ENCODE measurements around the gene HEPN1. TPM values are rescaled to one million over a fixed set of nuclear protein-coding genes. Genes with fewer than 3 reads are reported as not detected.

The HEPN1 gene
- total RNA-seq, 1 experiment from 2014 or later: not detected

GRCh38 chr11:124872280-124872679 is 46.8 kb upstream of the HEPN1 start:
- H3K27me3 Mint-ChIP-seq (ENCODE audit: low read depth): peaks cover 89% of the 10 kb centered on the region
- no peak overlapping the region for H3K4me3 Mint-ChIP-seq
- ChIA-PET CTCF (interaction anchor here (0.6 to 1.5 kb wide), 5 partner anchors 27 to 126 kb away, joined by 3 to 4 read pairs (median 3); no protein-coding TSS in a partner anchor), POLR2A (no interaction called here)
- H3K36me3 Mint-ChIP-seq: no peaks in the 10 kb centered on the region
- H3K4me1 Mint-ChIP-seq: peaks cover 21% of the 10 kb centered on the region
- H3K9me3 Mint-ChIP-seq: no peaks in the 10 kb centered on the region
- DNase-seq (ENCODE audit: low spot score) (no peak), ATAC-seq (no peak)
- no peak for TF ChIP-seq E2F1 (CRISPR knock-in tag; IDR thresholded peaks at IDR 0.05)
- TF ChIP-seq JAZF1 (CRISPR knock-in tag; IDR thresholded peaks at IDR 0.05): no peak
- no peak for TF ChIP-seq CBFB (CRISPR knock-in tag; IDR thresholded peaks at IDR 0.05; ENCODE audit: low read depth)
- no peak for TF ChIP-seq ZBTB21 (CRISPR knock-in tag; IDR thresholded peaks at IDR 0.05; ENCODE audit: borderline replicate concordance)
- TF ChIP-seq ATF1 (CRISPR knock-in tag; IDR thresholded peaks at IDR 0.05): no peak
- H3K27ac Mint-ChIP-seq: no peak overlapping the region

GRCh38 chr11:124872741-124873140 is 46.3 kb upstream of the HEPN1 start:
- DNase-seq (ENCODE audit: low spot score) (peak; percentile 47), ATAC-seq (peak; percentile 25)
- peaks cover 89% of the 10 kb centered on the region for H3K27me3 Mint-ChIP-seq (ENCODE audit: low read depth)
- no peak overlapping the region for H3K27ac Mint-ChIP-seq
- H3K4me1 Mint-ChIP-seq: peaks cover 26% of the 10 kb centered on the region
- H3K4me3 Mint-ChIP-seq: no peak overlapping the region
- ChIA-PET POLR2A (no interaction called here), CTCF (interaction anchor here (0.6 to 1.5 kb wide), 4 partner anchors 27 to 126 kb away, joined by 3 to 4 read pairs (median 3); no protein-coding TSS in a partner anchor)
- TF ChIP-seq, protein P1, sequence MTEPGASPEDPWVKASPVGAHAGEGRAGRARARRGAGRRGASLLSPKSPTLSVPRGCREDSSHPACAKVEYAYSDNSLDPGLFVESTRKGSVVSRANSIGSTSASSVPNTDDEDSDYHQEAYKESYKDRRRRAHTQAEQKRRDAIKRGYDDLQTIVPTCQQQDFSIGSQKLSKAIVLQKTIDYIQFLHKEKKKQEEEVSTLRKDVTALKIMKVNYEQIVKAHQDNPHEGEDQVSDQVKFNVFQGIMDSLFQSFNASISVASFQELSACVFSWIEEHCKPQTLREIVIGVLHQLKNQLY (CRISPR knock-in tag; IDR thresholded peaks at IDR 0.05): no peak
- TF ChIP-seq NFYB (CRISPR knock-in tag; conservative IDR thresholded peaks at IDR 0.05; ENCODE audit: low read depth): peak; percentile 69
- H3K9me3 Mint-ChIP-seq: no peaks in the 10 kb centered on the region
- no peaks in the 10 kb centered on the region for H3K36me3 Mint-ChIP-seq

- no peaks in the 10 kb centered on the region for H3K9me3 Mint-ChIP-seq
- CTCF ChIA-PET: no interaction called here
- H3K4me3 Mint-ChIP-seq: no peak overlapping the region
- H3K27ac Mint-ChIP-seq: no peak overlapping the region
- H3K36me3 Mint-ChIP-seq: no peaks in the 10 kb centered on the region
- POLR2A ChIA-PET: no interaction called here
- TF ChIP-seq SOX15 (CRISPR knock-in tag; IDR thresholded peaks at IDR 0.05) (no peak), TCF7 (CRISPR knock-in tag; IDR thresholded peaks at IDR 0.05; ENCODE audit: low read depth) (no peak), GTF2I (CRISPR knock-in tag; conservative IDR thresholded peaks at IDR 0.05) (no peak), FOXP1 (CRISPR knock-in tag; IDR thresholded peaks at IDR 0.05; ENCODE audit: borderline replicate concordance) (no peak), MYBL2 (CRISPR knock-in tag; IDR thresholded peaks at IDR 0.05) (no peak), HMGA2 (CRISPR knock-in tag; IDR thresholded peaks at IDR 0.05) (no peak), TP53 (CRISPR knock-in tag; IDR thresholded peaks at IDR 0.05) (no peak), NR1H2 (CRISPR knock-in tag; IDR thresholded peaks at IDR 0.05) (no peak), JAZF1 (CRISPR knock-in tag; IDR thresholded peaks at IDR 0.05) (no peak), MXD4 (CRISPR knock-in tag; IDR thresholded peaks at IDR 0.05; ENCODE audit: borderline replicate concordance) (no peak), ERG (CRISPR knock-in tag; IDR thresholded peaks at IDR 0.05) (no peak), E2F5 (CRISPR knock-in tag; IDR thresholded peaks at IDR 0.05) (no peak)
- TF ChIP-seq, protein P2, sequence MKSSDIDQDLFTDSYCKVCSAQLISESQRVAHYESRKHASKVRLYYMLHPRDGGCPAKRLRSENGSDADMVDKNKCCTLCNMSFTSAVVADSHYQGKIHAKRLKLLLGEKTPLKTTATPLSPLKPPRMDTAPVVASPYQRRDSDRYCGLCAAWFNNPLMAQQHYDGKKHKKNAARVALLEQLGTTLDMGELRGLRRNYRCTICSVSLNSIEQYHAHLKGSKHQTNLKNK (CRISPR knock-in tag; IDR thresholded peaks at IDR 0.05): no peak
- TF ChIP-seq, protein P1 (CRISPR knock-in tag; IDR thresholded peaks at IDR 0.05): no peak
- TF ChIP-seq, protein P3, sequence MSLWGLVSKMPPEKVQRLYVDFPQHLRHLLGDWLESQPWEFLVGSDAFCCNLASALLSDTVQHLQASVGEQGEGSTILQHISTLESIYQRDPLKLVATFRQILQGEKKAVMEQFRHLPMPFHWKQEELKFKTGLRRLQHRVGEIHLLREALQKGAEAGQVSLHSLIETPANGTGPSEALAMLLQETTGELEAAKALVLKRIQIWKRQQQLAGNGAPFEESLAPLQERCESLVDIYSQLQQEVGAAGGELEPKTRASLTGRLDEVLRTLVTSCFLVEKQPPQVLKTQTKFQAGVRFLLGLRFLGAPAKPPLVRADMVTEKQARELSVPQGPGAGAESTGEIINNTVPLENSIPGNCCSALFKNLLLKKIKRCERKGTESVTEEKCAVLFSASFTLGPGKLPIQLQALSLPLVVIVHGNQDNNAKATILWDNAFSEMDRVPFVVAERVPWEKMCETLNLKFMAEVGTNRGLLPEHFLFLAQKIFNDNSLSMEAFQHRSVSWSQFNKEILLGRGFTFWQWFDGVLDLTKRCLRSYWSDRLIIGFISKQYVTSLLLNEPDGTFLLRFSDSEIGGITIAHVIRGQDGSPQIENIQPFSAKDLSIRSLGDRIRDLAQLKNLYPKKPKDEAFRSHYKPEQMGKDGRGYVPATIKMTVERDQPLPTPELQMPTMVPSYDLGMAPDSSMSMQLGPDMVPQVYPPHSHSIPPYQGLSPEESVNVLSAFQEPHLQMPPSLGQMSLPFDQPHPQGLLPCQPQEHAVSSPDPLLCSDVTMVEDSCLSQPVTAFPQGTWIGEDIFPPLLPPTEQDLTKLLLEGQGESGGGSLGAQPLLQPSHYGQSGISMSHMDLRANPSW (CRISPR knock-in tag; conservative IDR thresholded peaks at IDR 0.05; ENCODE audit: low read depth): no peak
- TF ChIP-seq, protein P4, sequence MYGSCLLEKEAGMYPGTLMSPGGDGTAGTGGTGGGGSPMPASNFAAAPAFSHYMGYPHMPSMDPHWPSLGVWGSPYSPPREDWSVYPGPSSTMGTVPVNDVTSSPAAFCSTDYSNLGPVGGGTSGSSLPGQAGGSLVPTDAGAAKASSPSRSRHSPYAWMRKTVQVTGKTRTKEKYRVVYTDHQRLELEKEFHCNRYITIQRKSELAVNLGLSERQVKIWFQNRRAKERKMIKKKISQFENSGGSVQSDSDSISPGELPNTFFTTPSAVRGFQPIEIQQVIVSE (CRISPR knock-in tag; IDR thresholded peaks at IDR 0.05; ENCODE audit: borderline replicate concordance): no peak
- TF ChIP-seq, protein P5, sequence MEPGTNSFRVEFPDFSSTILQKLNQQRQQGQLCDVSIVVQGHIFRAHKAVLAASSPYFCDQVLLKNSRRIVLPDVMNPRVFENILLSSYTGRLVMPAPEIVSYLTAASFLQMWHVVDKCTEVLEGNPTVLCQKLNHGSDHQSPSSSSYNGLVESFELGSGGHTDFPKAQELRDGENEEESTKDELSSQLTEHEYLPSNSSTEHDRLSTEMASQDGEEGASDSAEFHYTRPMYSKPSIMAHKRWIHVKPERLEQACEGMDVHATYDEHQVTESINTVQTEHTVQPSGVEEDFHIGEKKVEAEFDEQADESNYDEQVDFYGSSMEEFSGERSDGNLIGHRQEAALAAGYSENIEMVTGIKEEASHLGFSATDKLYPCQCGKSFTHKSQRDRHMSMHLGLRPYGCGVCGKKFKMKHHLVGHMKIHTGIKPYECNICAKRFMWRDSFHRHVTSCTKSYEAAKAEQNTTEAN (CRISPR knock-in tag; IDR thresholded peaks at IDR 0.05): no peak
- peaks cover 85% of the 10 kb centered on the region for H3K27me3 Mint-ChIP-seq (ENCODE audit: low read depth)
- ATAC-seq (no peak), DNase-seq (ENCODE audit: low spot score) (no peak)
- H3K4me1 Mint-ChIP-seq: peaks cover 28% of the 10 kb centered on the region
These were observed 45.1 kb upstream of the HEPN1 start for GRCh38 chr11:124873951-124874350.
